Neuronal stem cell (in vitro differentiated cells): ENCODE measurements around the gene KLHL4.

Experiments
- DNase-seq: peaks from one replicate; pipeline ENCODE4 v3.0.0-alpha.2; 2013; ENCODE audit warnings: low spot score
- H2AFZ ChIP-seq: one replicate; pipeline ENCODE4 v1.6.1; 2013; ENCODE audit warnings: mild to moderate bottlenecking, low read length, inconsistent platforms
- H2AK5ac ChIP-seq: 2 replicates; pipeline ENCODE4 v1.6.1; 2013; ENCODE audit warnings: low read depth, mild to moderate bottlenecking, inconsistent platforms, low read length, moderate library complexity, mixed read lengths
- H2BK120ac ChIP-seq: 2 replicates; pipeline ENCODE4 v1.6.1; 2013; ENCODE audit warnings: low read depth, mild to moderate bottlenecking, inconsistent platforms, low read length, moderate library complexity, mixed read lengths
- H2BK12ac ChIP-seq: one replicate; pipeline ENCODE4 v1.6.1; 2013; ENCODE audit warnings: low read length, inconsistent platforms
- H2BK15ac ChIP-seq: 2 replicates; pipeline ENCODE4 v1.6.1; 2013; ENCODE audit warnings: mild to moderate bottlenecking, low read length, inconsistent platforms, mixed read lengths
- H2BK5ac ChIP-seq: one replicate; pipeline ENCODE4 v1.6.1; 2013; ENCODE audit warnings: inconsistent platforms, mild to moderate bottlenecking, low read length, moderate library complexity
- H3K14ac ChIP-seq: one replicate; pipeline ENCODE4 v1.6.1; 2013; ENCODE audit warnings: low read length, inconsistent platforms
- H3K18ac ChIP-seq: 2 replicates; pipeline ENCODE4 v1.6.1; 2013; ENCODE audit warnings: low read length, inconsistent platforms
- H3K23ac ChIP-seq: 2 replicates; pipeline ENCODE4 v1.6.1; 2013; ENCODE audit warnings: low read depth, mild to moderate bottlenecking, mixed read lengths, low read length, inconsistent platforms; ENCODE audit not compliant: poor library complexity
- H3K27ac ChIP-seq: replicated peaks from 3 replicates; pipeline ENCODE4 v1.5.1; 2013; ENCODE audit warnings: low read length, inconsistent platforms
- H3K27me3 ChIP-seq, 3 experiments: 2 replicates each; pipeline ENCODE4 v1.6.1; 2013; ENCODE audit warnings: low read length in 3 of 3, mild to moderate bottlenecking in 2 of 3, inconsistent platforms in 1 of 3, low read depth in 1 of 3, mixed read lengths in 1 of 3, moderate library complexity in 1 of 3; ENCODE audit not compliant: control insufficient read depth in 3 of 3, insufficient read depth in 3 of 3
- H3K36me3 ChIP-seq, 2 donors: replicated peaks in 1 of 2; 2 replicates each; pipeline ENCODE4 v1.6.1; 2013; ENCODE audit warnings: low read length in 2 of 2; ENCODE audit not compliant: control insufficient read depth in 2 of 2, insufficient read depth in 2 of 2
- H3K4ac ChIP-seq: 2 replicates; pipeline ENCODE4 v1.6.1; 2013; ENCODE audit warnings: inconsistent platforms, mild to moderate bottlenecking, low read length, moderate library complexity
- H3K4me1 ChIP-seq, 2 donors: 1 replicate in 1 of 2; 2 replicates in 1 of 2; pipeline ENCODE4 v1.6.1; 2013; ENCODE audit warnings: low read length in 2 of 2, low read depth in 1 of 2; ENCODE audit not compliant: control insufficient read depth in 2 of 2, insufficient read depth in 1 of 2
- H3K4me2 ChIP-seq: one replicate; pipeline ENCODE4 v1.6.1; 2013; ENCODE audit warnings: mild to moderate bottlenecking, low read length, inconsistent platforms; ENCODE audit not compliant: insufficient read depth, poor library complexity, severe bottlenecking
- H3K4me3 ChIP-seq, 2 donors: 2 replicates each; pipeline ENCODE4 v1.5.1; 2013; ENCODE audit warnings: low read length in 2 of 2, mild to moderate bottlenecking in 2 of 2, inconsistent platforms in 1 of 2, moderate library complexity in 1 of 2
- H3K79me1 ChIP-seq: one replicate; pipeline ENCODE4 v1.6.1; 2013; ENCODE audit warnings: low read depth, mild to moderate bottlenecking, inconsistent platforms, low read length, moderate library complexity
- H3K9ac ChIP-seq: one replicate; pipeline ENCODE4 v1.6.1; 2013; ENCODE audit warnings: mild to moderate bottlenecking, low read depth, low read length, inconsistent platforms; ENCODE audit not compliant: poor library complexity
- H3K9me3 ChIP-seq, 2 donors: replicated peaks in 1 of 2; 2 replicates each; pipeline versions ENCODE3 to v1.6.1; 2013; ENCODE audit warnings: low read length in 2 of 2, mild to moderate bottlenecking in 2 of 2, inconsistent platforms in 1 of 2, low read depth in 1 of 2, mixed read lengths in 1 of 2, moderate library complexity in 1 of 2; ENCODE audit not compliant: control insufficient read depth in 2 of 2, insufficient read depth in 1 of 2
- H4K8ac ChIP-seq: one replicate; pipeline ENCODE4 v1.6.1; 2013; ENCODE audit warnings: low read depth, mild to moderate bottlenecking, inconsistent platforms, low read length, moderate library complexity
- H4K91ac ChIP-seq: one replicate; pipeline ENCODE4 v1.6.1; 2013; ENCODE audit warnings: low read length, low read depth, mild to moderate bottlenecking, inconsistent platforms; ENCODE audit not compliant: poor library complexity
- WGBS, 2 donors: extraction: QIAGEN DNeasy Blood & Tissue Kit; methylation state at CpG; one replicate each; pipeline ENCODE4 v1.1.7; 2013; ENCODE audit warnings: missing lambda C conversion rate in 2 of 2, mixed read lengths in 1 of 2; ENCODE audit not compliant: insufficient read length in 2 of 2, insufficient replicate concordance in 1 of 2; ENCODE audit errors: extremely low coverage in 2 of 2; 5-methylcytosine and 5-hydroxymethylcytosine counted together

KLHL4 gene

GRCh38 chrX:87525771-87526229 is 8.2 kb downstream of the KLHL4 start:
- no peaks in the 10 kb centered on the region for H3K79me1 ChIP-seq
- H3K27ac ChIP-seq, result no peak overlapping the region
- no peak overlapping the region for H3K18ac ChIP-seq
- DNase-seq, result no peak
- no peak overlapping the region for H3K9ac ChIP-seq
- H2BK15ac ChIP-seq, result no peak overlapping the region
- H3K4me3 ChIP-seq, result no peak overlapping the region
- H3K27me3 ChIP-seq, result no peaks in the 10 kb centered on the region
- no peaks in the 10 kb centered on the region for H3K4me1 ChIP-seq
- H3K14ac ChIP-seq, result no peak overlapping the region
- H3K36me3 ChIP-seq, result no peaks in the 10 kb centered on the region
- no peak overlapping the region for H2BK120ac ChIP-seq
- no peak overlapping the region for H2AFZ ChIP-seq
- no peak overlapping the region for H4K8ac ChIP-seq
- no CpG with 5 or more reads among the region's 2 CpGs for WGBS, 2 donors
- H3K9me3 ChIP-seq, result no peaks in the 10 kb centered on the region
- no peak overlapping the region for H3K4ac ChIP-seq
- H4K91ac ChIP-seq, result no peak overlapping the region
- no peak overlapping the region for H2BK12ac ChIP-seq
- no peak overlapping the region for H3K4me2 ChIP-seq
- no peak overlapping the region for H3K23ac ChIP-seq
- H2BK5ac ChIP-seq, result no peak overlapping the region
- H2AK5ac ChIP-seq, result no peak overlapping the region

- H4K8ac ChIP-seq, result no peak overlapping the region
- no peak overlapping the region for H2AK5ac ChIP-seq
- WGBS, 2 donors, result no CpG with 5 or more reads among the region's 2 CpGs
- no peak overlapping the region for H2BK12ac ChIP-seq
- H3K36me3 ChIP-seq, result no peaks in the 10 kb centered on the region
- no peak overlapping the region for H2BK15ac ChIP-seq
- H3K27me3 ChIP-seq, result no peaks in the 10 kb centered on the region
- no peak overlapping the region for H3K14ac ChIP-seq
- DNase-seq, result no peak
- H3K79me1 ChIP-seq, result no peaks in the 10 kb centered on the region
- H2AFZ ChIP-seq, result no peak overlapping the region
- H3K4me2 ChIP-seq, result no peak overlapping the region
- no peak overlapping the region for H3K4ac ChIP-seq
- no peak overlapping the region for H2BK5ac ChIP-seq
- no peak overlapping the region for H3K9ac ChIP-seq
- H3K23ac ChIP-seq, result no peak overlapping the region
- no peaks in the 10 kb centered on the region for H3K9me3 ChIP-seq
- no peak overlapping the region for H3K18ac ChIP-seq
- no peaks in the 10 kb centered on the region for H3K4me1 ChIP-seq
- H3K4me3 ChIP-seq, result no peak overlapping the region
- no peak overlapping the region for H4K91ac ChIP-seq
- no peak overlapping the region for H2BK120ac ChIP-seq
- H3K27ac ChIP-seq, result no peak overlapping the region
Observed at GRCh38 chrX:87526281-87526680, 8.7 kb downstream of the KLHL4 start.

- Histone ChIP-seq H3K27me3 (no peaks in the 10 kb centered on the region), H3K18ac (no peak overlapping the region), H3K4me2 (no peak overlapping the region), H3K14ac (no peak overlapping the region), H3K23ac (no peak overlapping the region), H4K91ac (no peak overlapping the region), H3K9ac (no peak overlapping the region), H2AK5ac (no peak overlapping the region), H3K4me3 (no peak overlapping the region), H2BK5ac (no peak overlapping the region), H3K9me3 (no peaks in the 10 kb centered on the region), H3K27ac (no peak overlapping the region), H2BK12ac (no peak overlapping the region), H2AFZ (no peak overlapping the region), H2BK120ac (no peak overlapping the region), H3K36me3 (no peaks in the 10 kb centered on the region), H2BK15ac (no peak overlapping the region), H3K79me1 (no peaks in the 10 kb centered on the region), H4K8ac (no peak overlapping the region), H3K4ac (no peak overlapping the region), H3K4me1 (no peaks in the 10 kb centered on the region)
- no CpG with 5 or more reads among the region's 10 CpGs for WGBS, 2 donors
- DNase-seq, result no peak
Observed at GRCh38 chrX:87528487-87528886, 10.9 kb downstream of the KLHL4 start.

- no peak overlapping the region for H3K27ac ChIP-seq
- no peak overlapping the region for H3K18ac ChIP-seq
- no peak overlapping the region for H3K9ac ChIP-seq
- H3K9me3 ChIP-seq, result no peaks in the 10 kb centered on the region
- H2AFZ ChIP-seq, result no peak overlapping the region
- WGBS, 2 donors, result no CpG with 5 or more reads among the region's 1 CpG
- DNase-seq, result no peak
- no peak overlapping the region for H3K4ac ChIP-seq
- no peaks in the 10 kb centered on the region for H3K36me3 ChIP-seq
- no peak overlapping the region for H3K23ac ChIP-seq
- no peak overlapping the region for H2BK5ac ChIP-seq
- H2AK5ac ChIP-seq, result no peak overlapping the region
- H3K4me2 ChIP-seq, result no peak overlapping the region
- no peak overlapping the region for H2BK12ac ChIP-seq
- H2BK120ac ChIP-seq, result no peak overlapping the region
- H3K4me1 ChIP-seq, result no peaks in the 10 kb centered on the region
- H3K14ac ChIP-seq, result no peak overlapping the region
- H4K91ac ChIP-seq, result no peak overlapping the region
- no peak overlapping the region for H4K8ac ChIP-seq
- no peak overlapping the region for H2BK15ac ChIP-seq
- H3K4me3 ChIP-seq, result no peak overlapping the region
- H3K79me1 ChIP-seq, result no peaks in the 10 kb centered on the region
- no peaks in the 10 kb centered on the region for H3K27me3 ChIP-seq
Observed at GRCh38 chrX:87571964-87572363, 54.4 kb downstream of the KLHL4 start.
